Parathyroid adenoma (tissue), 2 donors: ENCODE measurements around the gene STX8.

Source experiments
- H2AFZ ChIP-seq: fragments of 300-600 bp; sonication (generic); one replicate; pipeline ENCODE4 v1.7.0; 2017; ENCODE audit warnings: antibody characterized with exemption, mild to moderate bottlenecking
- H3K27ac ChIP-seq: fragments of 300-600 bp; sonication (generic); one replicate; pipeline ENCODE4 v1.7.0; 2017
- H3K27me3 ChIP-seq: fragments of 300-600 bp; sonication (generic); one replicate; pipeline ENCODE4 v1.7.0; 2017; ENCODE audit warnings: low read length; ENCODE audit not compliant: control insufficient read depth, insufficient read depth
- H3K36me3 ChIP-seq: fragments of 300-600 bp; sonication (generic); one replicate; pipeline ENCODE4 v1.7.0; 2017; ENCODE audit warnings: low read length; ENCODE audit not compliant: control insufficient read depth, insufficient read depth
- H3K4me1 ChIP-seq: fragments of 300-600 bp; sonication (generic); one replicate; pipeline ENCODE4 v1.7.0; 2017; ENCODE audit warnings: control low read depth
- H3K4me2 ChIP-seq: fragments of 300-600 bp; sonication (generic); one replicate; pipeline ENCODE4 v1.7.0; 2017; ENCODE audit warnings: low read length
- H3K4me3 ChIP-seq: fragments of 300-600 bp; sonication (generic); one replicate; pipeline ENCODE4 v1.7.0; 2017; ENCODE audit warnings: low read depth, low read length
- H3K79me2 ChIP-seq: fragments of 300-600 bp; sonication (generic); one replicate; pipeline ENCODE4 v1.7.0; 2017; ENCODE audit warnings: control low read depth
- H3K9ac ChIP-seq: fragments of 300-600 bp; sonication (generic); one replicate; pipeline ENCODE4 v1.7.0; 2017; ENCODE audit warnings: mild to moderate bottlenecking
- H3K9me3 ChIP-seq: fragments of 300-600 bp; sonication (generic); one replicate; pipeline ENCODE4 v1.7.0; 2017; ENCODE audit warnings: low read length; ENCODE audit not compliant: control insufficient read depth
- CTCF ChIP-seq: fragments of 300-600 bp; sonication (generic); IDR thresholded peaks from one replicate; pipeline ENCODE4 v1.7.0; 2017; ENCODE audit warnings: antibody characterized with exemption, mild to moderate bottlenecking
- donor health status: primary hyperparathyroidism.

Gene STX8

GRCh38 chr17:9522074-9522473 lies 53.5 kb downstream of the STX8 start:
- no peak overlapping the region for H3K4me2 ChIP-seq
- H2AFZ ChIP-seq, result no peak overlapping the region
- H3K36me3 ChIP-seq, result no peaks in the 10 kb centered on the region
- H3K27me3 ChIP-seq, result no peaks in the 10 kb centered on the region
- no peak for TF ChIP-seq CTCF
- H3K27ac ChIP-seq, result no peak overlapping the region
- no peak overlapping the region for H3K9ac ChIP-seq
- no peak overlapping the region for H3K4me3 ChIP-seq
- H3K79me2 ChIP-seq, result peaks cover 13% of the 10 kb centered on the region
- no peaks in the 10 kb centered on the region for H3K4me1 ChIP-seq
- no peaks in the 10 kb centered on the region for H3K9me3 ChIP-seq

- no peak for TF ChIP-seq CTCF
- Histone ChIP-seq H3K9ac (no peak overlapping the region), H3K79me2 (peaks cover 12% of the 10 kb centered on the region), H3K27me3 (no peaks in the 10 kb centered on the region), H3K4me3 (no peak overlapping the region), H3K36me3 (no peaks in the 10 kb centered on the region), H3K4me1 (no peaks in the 10 kb centered on the region), H3K4me2 (no peak overlapping the region), H3K27ac (no peak overlapping the region), H2AFZ (no peak overlapping the region), H3K9me3 (no peaks in the 10 kb centered on the region)
Measured at GRCh38 chr17:9521062-9521461, 54.6 kb downstream of the STX8 start.

- no peak overlapping the region for H3K27ac ChIP-seq
- H3K4me3 ChIP-seq, result no peak overlapping the region
- no peak overlapping the region for H2AFZ ChIP-seq
- H3K9ac ChIP-seq, result no peak overlapping the region
- peaks cover 8% of the 10 kb centered on the region for H3K79me2 ChIP-seq
- H3K36me3 ChIP-seq, result no peaks in the 10 kb centered on the region
- TF ChIP-seq CTCF, result no peak
- H3K27me3 ChIP-seq, result no peaks in the 10 kb centered on the region
- no peaks in the 10 kb centered on the region for H3K4me1 ChIP-seq
- no peak overlapping the region for H3K4me2 ChIP-seq
- no peaks in the 10 kb centered on the region for H3K9me3 ChIP-seq
Measured at GRCh38 chr17:9520649-9521048, 55.0 kb downstream of the STX8 start.

GRCh38 chr17:9519583-9520272 lies 55.9 kb downstream of the STX8 start:
- H3K4me3 ChIP-seq, result no peak overlapping the region
- no peaks in the 10 kb centered on the region for H3K4me1 ChIP-seq
- no peak overlapping the region for H2AFZ ChIP-seq
- H3K27me3 ChIP-seq, result no peaks in the 10 kb centered on the region
- TF ChIP-seq CTCF, result no peak
- H3K9me3 ChIP-seq, result no peaks in the 10 kb centered on the region
- H3K4me2 ChIP-seq, result no peak overlapping the region
- H3K9ac ChIP-seq, result no peak overlapping the region
- H3K27ac ChIP-seq, result no peak overlapping the region
- H3K79me2 ChIP-seq, result peaks cover 6% of the 10 kb centered on the region
- no peaks in the 10 kb centered on the region for H3K36me3 ChIP-seq

- no peak overlapping the region for H3K4me3 ChIP-seq
- H3K4me2 ChIP-seq, result no peak overlapping the region
- no peak overlapping the region for H2AFZ ChIP-seq
- H3K79me2 ChIP-seq, result peaks cover 8% of the 10 kb centered on the region
- no peaks in the 10 kb centered on the region for H3K27me3 ChIP-seq
- no peak for TF ChIP-seq CTCF
- H3K36me3 ChIP-seq, result no peaks in the 10 kb centered on the region
- H3K4me1 ChIP-seq, result no peaks in the 10 kb centered on the region
- H3K9me3 ChIP-seq, result no peaks in the 10 kb centered on the region
- no peak overlapping the region for H3K9ac ChIP-seq
- no peak overlapping the region for H3K27ac ChIP-seq
Measured at GRCh38 chr17:9517396-9517795, 58.2 kb downstream of the STX8 start.
